HepG2 (cell line): ENCODE results near the gene PARP3. TPM values are rescaled to one million over a fixed set of nuclear protein-coding genes. Genes with fewer than 3 reads are reported as not detected.

ENCODE experiments used
- ATF7-NPFF ChIP-seq: sonication (generic); formaldehyde crosslinking; IDR thresholded peaks from 2 replicates; pipeline ENCODE4 v1.8.1; 2023; ENCODE audit warnings: mild to moderate bottlenecking, low read depth, missing genetic modification reagents, moderate library complexity
- BRCA1 ChIP-seq: sonication (generic); formaldehyde crosslinking; IDR thresholded peaks from 2 replicates; pipeline ENCODE4 v1.4.0; 2020; ENCODE audit warnings: missing genetic modification reagents
- KDM3A ChIP-seq: IDR thresholded peaks from 2 replicates; pipeline ENCODE4 v1.6.1; 2018; ENCODE audit warnings: low read depth, missing compliant biosample characterization
- RARA ChIP-seq: IDR thresholded peaks from 2 replicates; pipeline ENCODE4 v1.6.1; 2016; ENCODE audit warnings: missing genetic modification reagents, missing compliant biosample characterization
- RBAK ChIP-seq: sonication (generic); formaldehyde crosslinking; IDR thresholded peaks from 2 replicates; pipeline ENCODE4 v1.5.1; 2020; ENCODE audit warnings: mild to moderate bottlenecking, missing genetic modification reagents
- REL ChIP-seq: sonication (generic); formaldehyde crosslinking; conservative IDR thresholded peaks from 2 replicates; pipeline ENCODE4 v1.8.0; 2022; ENCODE audit warnings: mild to moderate bottlenecking, missing genetic modification reagents, moderate library complexity
- SMARCC2 ChIP-seq: fragments of 450-650 bp; IDR thresholded peaks from 2 replicates; pipeline ENCODE4 v1.6.1; 2017; ENCODE audit warnings: antibody characterized with exemption, mild to moderate bottlenecking
- ZBTB20 ChIP-seq: sonication (generic); formaldehyde crosslinking; IDR thresholded peaks from 2 replicates; pipeline ENCODE4 v1.8.1; 2023; ENCODE audit warnings: missing genetic modification reagents, low read depth, mild to moderate bottlenecking, borderline replicate concordance
- ZHX2 ChIP-seq, 2 experiments: sonication (generic) in 1 of 2; formaldehyde crosslinking in 1 of 2; IDR thresholded peaks; 2 replicates each; pipeline versions ENCODE4 v1.6.1 to v1.9.0; 2014 to 2022; ENCODE audit warnings: antibody characterized with exemption in 1 of 2, borderline replicate concordance in 1 of 2, inconsistent platforms in 1 of 2, low read depth in 1 of 2, missing genetic modification reagents in 1 of 2
- ZNF232 ChIP-seq: sonication (generic); formaldehyde crosslinking; IDR thresholded peaks from 2 replicates; pipeline ENCODE4 v1.4.0; 2020; ENCODE audit warnings: missing genetic modification reagents, borderline replicate concordance
- ZNF275 ChIP-seq: sonication (generic); formaldehyde crosslinking; IDR thresholded peaks from 2 replicates; pipeline ENCODE4 v1.8.0; 2022; ENCODE audit warnings: missing genetic modification reagents, mild to moderate bottlenecking, inconsistent platforms, borderline replicate concordance
- ZNF276 ChIP-seq: sonication (generic); formaldehyde crosslinking; IDR thresholded peaks from 2 replicates; pipeline ENCODE4 v1.4.0; 2020; ENCODE audit warnings: mild to moderate bottlenecking, low read depth, missing genetic modification reagents
- ZNF30 ChIP-seq: sonication (generic); formaldehyde crosslinking; IDR thresholded peaks from 2 replicates; pipeline ENCODE4 v1.5.0; 2020; ENCODE audit warnings: mild to moderate bottlenecking, missing genetic modification reagents
- ZNF33A ChIP-seq: sonication (generic); formaldehyde crosslinking; IDR thresholded peaks from 2 replicates; pipeline ENCODE4 v1.5.1; 2020; ENCODE audit warnings: missing genetic modification reagents, mild to moderate bottlenecking, moderate library complexity, borderline replicate concordance
- ZNF343 ChIP-seq: sonication (generic); formaldehyde crosslinking; IDR thresholded peaks from 2 replicates; pipeline ENCODE4 v1.4.0; 2020; ENCODE audit warnings: mild to moderate bottlenecking, missing genetic modification reagents
- ZNF367 ChIP-seq: sonication (generic); formaldehyde crosslinking; IDR thresholded peaks from 2 replicates; pipeline ENCODE4 v1.4.0; 2020; ENCODE audit warnings: missing genetic modification reagents, borderline replicate concordance
- ZNF543 ChIP-seq: sonication (generic); formaldehyde crosslinking; IDR thresholded peaks from 2 replicates; pipeline ENCODE4 v1.4.0; 2020; ENCODE audit warnings: mild to moderate bottlenecking, missing genetic modification reagents
- ZNF562 ChIP-seq: sonication (generic); formaldehyde crosslinking; IDR thresholded peaks from 2 replicates; pipeline ENCODE4 v1.8.0; 2022; ENCODE audit warnings: missing genetic modification reagents, borderline replicate concordance
- ZNF841 ChIP-seq: sonication (generic); formaldehyde crosslinking; IDR thresholded peaks from 2 replicates; pipeline ENCODE4 v1.8.1; 2023; ENCODE audit warnings: missing genetic modification reagents, borderline replicate concordance
- ZSCAN29 ChIP-seq: sonication (generic); formaldehyde crosslinking; conservative IDR thresholded peaks from 2 replicates; pipeline ENCODE4 v1.4.0; 2020; ENCODE audit warnings: mild to moderate bottlenecking, missing genetic modification reagents
- polyA plus RNA-seq, 8 experiments: library from polyadenylated mRNA; depleted of rRNA in 3 of 8; stranded (reverse) in 7 of 8; unstranded in 1 of 8; fragments of >200 nt; fragmentation: Illumina TruSeq in 4 of 8; extraction: Trizol in 4 of 8; gene quantifications; 2 replicates each; pipeline versions ENCODE4 v1.2.1 to v1.2.3, GENCODE V29; 2011 to 2016; ENCODE audit warnings: low read depth in 4 of 8, missing spikeins in 1 of 8, mixed read lengths in 1 of 8; ENCODE audit not compliant: insufficient read depth in 1 of 8
- total RNA-seq, 5 experiments: library from RNA; depleted of rRNA; stranded (reverse); fragments of >200 nt; fragmentation: Illumina TruSeq; extraction: Trizol; gene quantifications; 2 replicates each; pipeline ENCODE4 v1.2.3, GENCODE V29; 2016; ENCODE audit warnings: low read depth in 1 of 5

PARP3 gene
- total and polyA plus RNA-seq, 2 of the 13 experiments (the other 11 are each of a cell fraction or from before 2014, with no cell fraction given): 11.2 to 21.5 TPM

GRCh38 chr3:51941798-51942602 is at the start of gene PARP3, which contains the start of gene RRP9 (continued):
- TF ChIP-seq ZNF841 (no peak), ZNF367 (CRISPR knock-in tag) (no peak), ZNF343 (CRISPR knock-in tag) (peak; percentile 87; the same call in 1 of the 2 replicates), ZNF276 (CRISPR knock-in tag) (peak; percentile 67), KDM3A (CRISPR knock-in tag) (peak; percentile 94), RBAK (CRISPR knock-in tag) (no peak), BRCA1 (no peak; the same call in 1 of the 2 replicates), RARA (CRISPR knock-in tag) (0 out of 2 replicates have a peak, but pooled peaks have one; percentile 35), ATF7-NPFF (CRISPR knock-in tag) (peak; percentile 28; the same call in 1 of the 2 replicates), REL (CRISPR knock-in tag) (no peak), ZNF562 (CRISPR knock-in tag) (no peak), SMARCC2 (no peak), ZNF33A (no peak), ZNF543 (CRISPR knock-in tag) (peak; percentile 85), ZNF232 (CRISPR knock-in tag) (peak; percentile 95), ZSCAN29 (CRISPR knock-in tag) (peak; percentile 91), ZNF30 (no peak), ZBTB20 (peak; percentile 74; the same call in 1 of the 2 replicates), ZNF275 (CRISPR knock-in tag) (peak; percentile 51; the same call in 1 of the 2 replicates), ZHX2 (IDR thresholded peaks at IDR 0.05; ENCODE audit: low read depth) (no peak), ZHX2 (CRISPR knock-in tag; IDR thresholded peaks at IDR 0.05; ENCODE audit: borderline replicate concordance) (no peak)
